NCI-H2196 treated with DMSO at 0.1 percent for 48 hours (cell line): ENCODE measurements around the gene MMP11.

Experiments used
- DNase-seq: peaks from one replicate; lab custom pipeline; 2025; ENCODE audit not compliant: unreplicated experiment; lab: John Stamatoyannopoulos, UW

The MMP11 gene

DNA sequence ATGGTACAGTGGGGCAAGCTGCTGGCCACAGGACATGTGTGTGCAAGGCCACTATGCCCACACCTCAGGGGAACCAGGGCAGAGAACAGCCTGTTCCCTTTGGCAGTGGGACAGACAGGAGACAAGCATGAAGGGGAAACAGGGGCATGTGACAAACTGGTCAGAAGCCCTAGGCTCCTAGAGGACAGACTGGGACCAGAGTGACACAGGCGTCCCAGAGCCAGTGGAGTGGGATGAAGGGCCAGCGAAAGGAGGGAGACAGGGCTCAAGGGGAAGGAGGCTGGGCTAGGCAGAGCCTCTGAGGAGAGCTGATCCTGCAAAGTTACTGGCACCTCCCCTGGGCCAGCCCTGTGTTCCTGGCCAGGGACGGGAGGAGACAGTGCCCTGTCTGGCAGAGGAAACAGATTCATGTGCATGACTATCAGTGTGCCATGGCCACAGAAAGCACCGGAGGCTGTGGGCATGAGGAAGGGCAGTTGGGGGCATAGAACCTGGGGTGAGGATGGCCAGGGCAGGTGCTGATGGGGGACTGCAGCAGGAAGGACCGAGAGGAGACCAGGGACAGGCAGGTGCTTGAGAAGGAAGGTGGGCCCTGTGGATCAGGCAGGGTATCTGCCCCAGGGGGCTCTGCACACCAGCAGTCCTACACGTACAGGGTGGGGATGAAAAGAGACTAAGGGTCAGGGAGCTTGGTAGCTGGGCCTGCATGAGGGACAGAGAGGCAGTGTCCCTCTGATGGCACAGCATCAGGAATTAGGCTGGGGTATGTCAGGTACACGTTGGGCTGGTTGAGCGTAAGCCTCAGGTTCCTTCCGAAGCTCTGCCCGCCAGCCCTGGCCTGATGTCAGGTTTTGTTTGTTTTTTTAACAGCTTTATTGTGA is 56.4 kb downstream of the MMP11 start:
- DNase-seq: no peak

DNA sequence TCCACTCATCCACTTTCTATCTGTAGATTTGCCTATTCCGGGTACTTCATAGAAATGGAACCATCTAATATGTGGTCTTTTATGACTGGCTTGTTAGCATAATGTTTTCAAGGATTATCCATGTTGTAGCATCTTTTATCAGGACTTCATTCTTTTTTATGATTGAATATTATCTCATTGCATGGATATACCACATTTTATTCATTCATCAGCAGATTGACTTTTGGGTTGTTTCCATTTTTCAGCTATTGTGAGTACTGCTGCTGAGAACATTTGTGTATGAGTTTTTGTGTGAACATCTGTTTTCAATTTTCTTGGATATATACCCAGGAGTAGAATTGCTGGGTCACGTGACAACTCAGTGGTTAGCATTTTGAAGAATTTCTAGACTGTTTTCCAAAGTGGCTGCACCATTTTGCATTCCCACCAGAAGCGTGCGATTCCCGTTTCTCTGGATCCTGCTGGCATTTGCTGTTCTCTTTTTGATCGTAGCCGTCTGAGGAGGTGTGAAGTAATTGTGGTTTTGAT is 57.3 kb downstream of the MMP11 start:
- DNase-seq: no peak

DNA sequence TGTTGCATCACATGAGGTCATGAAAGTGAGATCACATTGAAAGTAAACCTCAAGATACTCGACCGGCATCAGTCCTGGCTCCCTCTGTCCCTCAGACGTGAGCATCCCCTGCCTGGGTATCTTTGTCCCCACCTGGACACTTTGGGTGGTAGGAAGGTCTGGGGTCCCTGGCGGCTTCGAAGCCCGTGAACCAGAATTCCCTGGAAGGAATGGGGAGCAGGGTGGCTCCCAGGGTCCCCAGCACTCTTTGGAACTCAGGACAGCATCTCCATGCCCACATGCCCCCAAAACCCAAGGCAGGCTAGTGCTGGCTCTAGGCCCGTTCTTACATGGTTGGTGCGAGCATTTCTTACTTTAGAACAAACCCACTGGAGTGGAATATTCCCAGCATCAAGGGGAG is 58.6 kb downstream of the MMP11 start:
- DNase-seq: no peak

DNA sequence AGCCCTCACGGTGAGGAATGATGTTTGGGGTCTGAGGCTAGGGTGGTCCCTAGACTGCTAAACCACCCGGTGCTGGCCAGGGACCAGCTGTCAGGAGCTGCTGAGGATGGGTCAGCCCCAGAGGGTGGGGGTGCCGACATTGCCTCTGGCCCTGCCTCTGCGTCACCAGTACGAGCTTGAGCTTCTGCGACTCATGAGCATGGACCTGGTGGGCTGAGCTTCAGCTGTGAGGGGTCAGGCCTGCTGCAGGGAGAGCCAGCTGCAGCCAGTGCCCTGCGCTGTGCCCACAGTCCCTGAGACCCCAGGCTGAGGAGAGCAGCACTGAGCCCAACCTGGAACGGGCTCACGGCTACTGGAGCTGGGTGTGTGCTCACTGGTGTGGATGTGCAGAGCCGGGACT is 59.1 kb downstream of the MMP11 start:
- no peak for DNase-seq

DNA sequence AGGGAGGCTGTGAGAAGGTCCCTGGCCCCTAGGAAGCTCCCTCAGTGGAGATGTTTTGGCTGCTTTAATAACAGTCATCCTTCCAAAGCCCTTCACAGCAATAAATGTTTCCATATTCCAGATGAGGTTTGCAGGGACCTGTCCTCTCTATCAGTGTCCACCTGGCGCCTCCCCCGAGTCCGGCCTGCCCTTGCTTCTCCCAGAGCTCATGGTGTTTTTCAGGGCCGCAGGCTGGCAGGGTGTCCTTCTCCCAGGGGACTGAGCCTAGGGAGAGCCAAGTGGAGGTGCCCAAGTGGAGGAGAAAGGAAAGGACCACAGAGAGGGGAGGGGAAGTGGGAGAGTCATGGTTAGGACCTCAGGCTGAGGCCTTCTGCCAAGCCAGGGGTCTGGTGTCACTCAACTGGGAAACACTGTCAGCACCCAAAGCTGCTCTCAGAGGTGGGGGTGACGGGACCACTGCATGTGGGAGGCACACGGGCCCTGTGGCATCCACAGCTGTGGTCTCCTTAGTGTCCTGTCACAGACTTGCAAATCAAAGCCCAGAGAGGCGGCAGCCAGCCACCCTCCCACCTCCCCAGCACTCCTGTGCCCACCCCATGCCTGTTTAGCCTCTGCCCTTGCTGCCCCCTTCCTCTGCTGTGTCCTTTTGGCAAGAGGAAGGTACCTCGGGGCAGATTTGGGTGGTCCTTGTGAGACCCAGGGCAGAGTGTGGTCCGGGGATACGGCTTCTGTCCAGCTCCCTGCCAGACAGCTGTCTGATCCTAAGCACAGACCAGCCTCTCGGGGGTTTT is 59.8 kb downstream of the MMP11 start:
- DNase-seq: no peak

DNA sequence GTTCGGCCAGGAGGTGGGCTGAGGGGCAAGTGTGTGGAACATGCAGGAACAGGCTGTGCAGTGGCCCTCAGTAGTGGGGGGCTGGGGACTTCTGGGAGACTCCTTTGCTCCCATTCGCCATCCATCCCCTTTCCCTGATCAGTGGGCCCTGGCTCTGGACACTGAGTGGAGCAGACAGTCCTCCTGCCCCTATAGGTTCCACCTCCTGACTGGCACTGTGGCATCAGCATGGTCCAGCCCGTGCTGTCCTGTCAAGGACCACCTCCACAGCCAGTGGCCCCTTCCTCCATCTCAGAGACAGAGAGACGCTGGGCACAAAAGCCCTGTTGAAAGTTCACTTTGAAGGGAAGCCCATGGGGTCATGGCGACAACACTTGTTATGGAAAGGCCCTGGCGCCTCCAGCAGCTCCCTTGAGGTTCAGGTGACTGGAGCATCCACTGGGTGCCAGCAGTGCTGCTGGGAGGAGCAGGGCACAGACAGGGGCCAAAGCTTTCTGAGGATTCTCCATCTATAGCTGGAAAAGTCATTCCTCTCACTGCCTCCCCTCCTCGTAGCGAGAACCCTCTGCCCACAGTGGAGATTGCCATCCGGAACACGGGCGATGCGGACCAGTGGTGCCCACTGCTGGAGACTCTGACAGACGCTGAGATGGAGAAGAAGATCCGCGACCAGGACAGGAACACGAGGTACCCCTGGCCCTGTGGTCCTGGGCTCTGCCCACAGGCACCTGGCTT is 60.5 kb downstream of the MMP11 start:
- no peak for DNase-seq
